Activated naive CD4-positive, alpha-beta T cell treated with anti-CD3 and anti-CD28 coated beads for 36 hours (primary cell): Measurements from ENCODE around the gene ANXA6. TPM values are rescaled to one million over a fixed set of nuclear protein-coding genes. Genes with fewer than 3 reads are reported as not detected.

ENCODE experiments used
- CTCF ChIA-PET: fragments of 350-600 bp; sonication (Branson Sonifier 250); formaldehyde crosslinking; loops from one replicate; lab custom pipeline; 2021; ENCODE audit warnings: antibody characterized with exemption; lab: Charles Lee
- DNase-seq: peaks from one replicate; pipeline ENCODE4 v3.0.0-alpha.2; 2020
- H3K27ac Mint-ChIP-seq: one replicate; pipeline ENCODE4 v1.8.0; 2021; ENCODE audit warnings: mild to moderate bottlenecking, mixed read lengths
- H3K27me3 Mint-ChIP-seq: one replicate; pipeline ENCODE4 v1.8.0; 2021; ENCODE audit warnings: low read depth, mixed read lengths
- H3K36me3 Mint-ChIP-seq: one replicate; pipeline ENCODE4 v1.8.0; 2021; ENCODE audit warnings: low read depth, mixed read lengths
- H3K4me1 Mint-ChIP-seq: one replicate; pipeline ENCODE4 v1.8.0; 2021; ENCODE audit warnings: low read depth, mixed read lengths
- H3K4me3 Mint-ChIP-seq: one replicate; pipeline ENCODE4 v1.8.0; 2021; ENCODE audit warnings: mild to moderate bottlenecking, moderate library complexity, mixed read lengths
- H3K9me3 Mint-ChIP-seq: one replicate; pipeline ENCODE4 v1.8.0; 2021; ENCODE audit warnings: mixed read lengths
- intact Hi-C: fragments of 100-400 bp; cut with micrococcal nuclease; formaldehyde crosslinking; loops from one replicate; pipeline ENCODE4 v1.15.1; 2023
- total RNA-seq, 2 experiments: library from RNA; stranded (reverse); gene quantifications; one replicate each; pipeline ENCODE4 v1.2.3, GENCODE V29; 2021

The ANXA6 gene
- total RNA-seq, 2 experiments from 2014 or later = 272 to 284 TPM

GRCh38 chr5:151067632-151068432 lies 89.7 kb downstream of the ANXA6 start:
- Mint-ChIP-seq H3K9me3 (no peaks in the 10 kb centered on the region), H3K36me3 (peaks cover 47% of the 10 kb centered on the region), H3K4me1 (peaks cover 96% of the 10 kb centered on the region), H3K27me3 (no peaks in the 10 kb centered on the region), H3K27ac (peak overlapping the region; percentile 77), H3K4me3 (no peak overlapping the region)
- no peak for DNase-seq
- intact Hi-C loops = no loop called here
- CTCF ChIA-PET = interaction anchor here (1.2 to 2.5 kb wide), 3 partner anchors 16 to 58 kb away, joined by 3 to 8 read pairs (median 6); no protein-coding TSS in a partner anchor

GRCh38 chr5:151066920-151067319 lies 90.7 kb downstream of the ANXA6 start:
- Mint-ChIP-seq H3K9me3 (no peaks in the 10 kb centered on the region), H3K27ac (no peak overlapping the region), H3K4me3 (no peak overlapping the region), H3K4me1 (peaks cover 93% of the 10 kb centered on the region), H3K27me3 (no peaks in the 10 kb centered on the region), H3K36me3 (peaks cover 44% of the 10 kb centered on the region)
- intact Hi-C loops = no loop called here
- DNase-seq = no peak
- CTCF ChIA-PET = no interaction called here

GRCh38 chr5:151065609-151066008 lies 92.0 kb downstream of the ANXA6 start:
- Mint-ChIP-seq H3K27ac (peak overlapping the region; percentile 34), H3K36me3 (peaks cover 51% of the 10 kb centered on the region), H3K9me3 (no peaks in the 10 kb centered on the region), H3K27me3 (no peaks in the 10 kb centered on the region), H3K4me3 (no peak overlapping the region), H3K4me1 (peaks cover 92% of the 10 kb centered on the region)
- CTCF ChIA-PET = interaction anchor here (0.6 to 2.4 kb wide), 6 partner anchors 14 to 616 kb away, joined by 3 to 19 read pairs (median 3); partner anchors contain the start of gene RPS14
- no peak for DNase-seq
- intact Hi-C loops = loop anchor here (1.0 kb wide), 1 partner anchor 13 kb away; no protein-coding TSS in a partner anchor

- DNase-seq = no peak
- no peaks in the 10 kb centered on the region for H3K27me3 Mint-ChIP-seq
- CTCF ChIA-PET = interaction anchor here (0.8 to 2.4 kb wide), 3 partner anchors 15 to 51 kb away, joined by 3 to 19 read pairs (median 5); no protein-coding TSS in a partner anchor
- peaks cover 94% of the 10 kb centered on the region for H3K4me1 Mint-ChIP-seq
- H3K36me3 Mint-ChIP-seq = peaks cover 56% of the 10 kb centered on the region
- H3K9me3 Mint-ChIP-seq = no peaks in the 10 kb centered on the region
- no peak overlapping the region for H3K27ac Mint-ChIP-seq
- H3K4me3 Mint-ChIP-seq = no peak overlapping the region
- intact Hi-C loops = loop anchor here (1.0 kb wide), 1 partner anchor 13 kb away; no protein-coding TSS in a partner anchor
These were observed 92.6 kb downstream of the ANXA6 start for GRCh38 chr5:151064916-151065499.

- H3K36me3 Mint-ChIP-seq = peaks cover 65% of the 10 kb centered on the region
- intact Hi-C loops = no loop called here
These were observed 94.2 kb downstream of the ANXA6 start for GRCh38 chr5:151063142-151063989.

GRCh38 chr5:151062405-151063141 lies 95.0 kb downstream of the ANXA6 start:
- DNase-seq = no peak
- Mint-ChIP-seq H3K9me3 (no peaks in the 10 kb centered on the region), H3K36me3 (peaks cover 60% of the 10 kb centered on the region), H3K4me1 (peaks cover 82% of the 10 kb centered on the region), H3K27me3 (no peaks in the 10 kb centered on the region), H3K27ac (peak overlapping the region; percentile 18), H3K4me3 (no peak overlapping the region)
- CTCF ChIA-PET = interaction anchor here (0.7 to 1.7 kb wide), 5 partner anchors 10 to 102 kb away, joined by 3 to 9 read pairs (median 5); no protein-coding TSS in a partner anchor
- intact Hi-C loops = no loop called here

More at GRCh38 chr5:151063142-151063989, 94.2 kb downstream of the ANXA6 start:
- DNase-seq = no peak
- peaks cover 90% of the 10 kb centered on the region for H3K4me1 Mint-ChIP-seq
- H3K4me3 Mint-ChIP-seq = no peak overlapping the region
- no peaks in the 10 kb centered on the region for H3K9me3 Mint-ChIP-seq
- CTCF ChIA-PET = interaction anchor here (0.6 to 1.7 kb wide), 7 partner anchors 9 to 102 kb away, joined by 3 to 9 read pairs (median 4); no protein-coding TSS in a partner anchor
- peak overlapping the region; percentile 57 for H3K27ac Mint-ChIP-seq
- no peaks in the 10 kb centered on the region for H3K27me3 Mint-ChIP-seq

- DNase-seq = no peak
- H3K4me3 Mint-ChIP-seq = no peak overlapping the region
- no peaks in the 10 kb centered on the region for H3K9me3 Mint-ChIP-seq
- intact Hi-C loops = loop anchor here (1.0 kb wide), 3 partner anchors 18 to 38 kb away; no protein-coding TSS in a partner anchor
- H3K27me3 Mint-ChIP-seq = no peaks in the 10 kb centered on the region
- peaks cover 60% of the 10 kb centered on the region for H3K36me3 Mint-ChIP-seq
- peaks cover 65% of the 10 kb centered on the region for H3K4me1 Mint-ChIP-seq
- peak overlapping the region; percentile 93 for H3K27ac Mint-ChIP-seq
- CTCF ChIA-PET = interaction anchor here (1.3 to 4.7 kb wide), 3 partner anchors 9 to 55 kb away, joined by 4 to 34 read pairs (median 7); no protein-coding TSS in a partner anchor
These were observed 96.8 kb downstream of the ANXA6 start for GRCh38 chr5:151060742-151061141.

- peak; percentile 27 for DNase-seq
- no peaks in the 10 kb centered on the region for H3K27me3 Mint-ChIP-seq
- peaks cover 49% of the 10 kb centered on the region for H3K4me1 Mint-ChIP-seq
- H3K4me3 Mint-ChIP-seq = peak overlapping the region; percentile 19
- H3K9me3 Mint-ChIP-seq = no peaks in the 10 kb centered on the region
- H3K27ac Mint-ChIP-seq = peak overlapping the region; percentile 93
- H3K36me3 Mint-ChIP-seq = peaks cover 69% of the 10 kb centered on the region
- CTCF ChIA-PET = interaction anchor here (0.9 to 4.7 kb wide), 5 partner anchors 11 to 106 kb away, joined by 3 to 34 read pairs (median 6); no protein-coding TSS in a partner anchor
- intact Hi-C loops = loop anchor here (1.0 kb wide), 1 partner anchor 56 kb away; no protein-coding TSS in a partner anchor
These were observed 98.6 kb downstream of the ANXA6 start for GRCh38 chr5:151058891-151059489.

GRCh38 chr5:151058301-151058700 lies 99.3 kb downstream of the ANXA6 start:
- H3K4me1 Mint-ChIP-seq = peaks cover 42% of the 10 kb centered on the region
- H3K27ac Mint-ChIP-seq = no peak overlapping the region

GRCh38 chr5:151056379-151057325 lies 100.9 kb downstream of the ANXA6 start:
- Mint-ChIP-seq H3K9me3 (no peaks in the 10 kb centered on the region), H3K27me3 (no peaks in the 10 kb centered on the region), H3K4me1 (peaks cover 28% of the 10 kb centered on the region), H3K27ac (no peak overlapping the region), H3K36me3 (peaks cover 70% of the 10 kb centered on the region), H3K4me3 (no peak overlapping the region)
- CTCF ChIA-PET = interaction anchor here (1.0 to 10.0 kb wide), 3 partner anchors 9 to 58 kb away, joined by 3 to 309 read pairs (median 21); no protein-coding TSS in a partner anchor
- no peak for DNase-seq
- intact Hi-C loops = no loop called here

More at GRCh38 chr5:151058301-151058700, 99.3 kb downstream of the ANXA6 start:
- no peak for DNase-seq
- peaks cover 70% of the 10 kb centered on the region for H3K36me3 Mint-ChIP-seq
- no peaks in the 10 kb centered on the region for H3K9me3 Mint-ChIP-seq
- H3K27me3 Mint-ChIP-seq = no peaks in the 10 kb centered on the region
- H3K4me3 Mint-ChIP-seq = no peak overlapping the region
- CTCF ChIA-PET = interaction anchor here (1.4 to 4.7 kb wide), 4 partner anchors 10 to 107 kb away, joined by 6 to 34 read pairs (median 14); no protein-coding TSS in a partner anchor
- intact Hi-C loops = no loop called here
